Measurements from ENCODE around the gene URGCP.

The URGCP gene

DNA sequence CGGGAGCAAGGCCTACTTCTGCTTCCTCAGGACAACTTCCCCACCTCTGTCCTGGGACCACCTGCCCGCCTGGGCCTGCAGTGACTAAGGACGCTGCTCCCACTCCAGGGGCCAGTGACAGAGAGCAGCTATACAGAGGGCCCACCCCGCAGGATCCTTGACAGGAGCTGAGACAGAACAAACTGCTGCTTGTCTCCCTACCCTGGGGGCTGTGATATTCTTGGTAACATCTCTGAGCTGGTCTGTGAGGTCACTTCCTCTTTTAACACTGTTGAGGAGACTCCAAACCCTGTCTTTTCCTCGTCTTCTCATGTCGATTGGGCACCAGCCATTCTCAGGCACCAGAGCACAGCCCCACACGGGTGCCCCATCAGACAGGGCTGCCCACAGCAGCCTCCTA lies 30.2 kb downstream of the URGCP start:
- in situ Hi-C loops (cut with MboI; ENCODE audit: low sequenced_read_pairs): no loop called here

DNA sequence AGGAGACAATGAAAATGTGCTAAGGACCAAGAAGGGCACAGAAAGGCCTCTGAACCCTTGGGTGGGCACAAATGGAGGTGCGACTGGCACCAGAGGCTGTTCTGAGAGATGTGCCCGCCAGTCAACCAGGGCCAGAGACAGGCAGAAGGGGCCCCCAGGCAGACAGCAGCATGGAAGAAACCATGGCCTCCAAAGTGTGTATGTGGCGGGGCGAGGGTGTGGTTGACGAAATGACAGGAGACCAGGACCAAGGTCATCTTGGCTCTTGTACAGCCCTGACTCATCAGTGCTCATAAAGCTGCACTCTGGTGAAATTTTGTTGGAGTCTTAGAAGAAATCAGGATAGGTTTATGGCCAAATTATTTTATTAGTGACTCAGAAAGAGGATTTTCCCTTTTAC lies 33.1 kb downstream of the URGCP start:
- in situ Hi-C loops (cut with MboI; ENCODE audit: low sequenced_read_pairs): no loop called here

DNA sequence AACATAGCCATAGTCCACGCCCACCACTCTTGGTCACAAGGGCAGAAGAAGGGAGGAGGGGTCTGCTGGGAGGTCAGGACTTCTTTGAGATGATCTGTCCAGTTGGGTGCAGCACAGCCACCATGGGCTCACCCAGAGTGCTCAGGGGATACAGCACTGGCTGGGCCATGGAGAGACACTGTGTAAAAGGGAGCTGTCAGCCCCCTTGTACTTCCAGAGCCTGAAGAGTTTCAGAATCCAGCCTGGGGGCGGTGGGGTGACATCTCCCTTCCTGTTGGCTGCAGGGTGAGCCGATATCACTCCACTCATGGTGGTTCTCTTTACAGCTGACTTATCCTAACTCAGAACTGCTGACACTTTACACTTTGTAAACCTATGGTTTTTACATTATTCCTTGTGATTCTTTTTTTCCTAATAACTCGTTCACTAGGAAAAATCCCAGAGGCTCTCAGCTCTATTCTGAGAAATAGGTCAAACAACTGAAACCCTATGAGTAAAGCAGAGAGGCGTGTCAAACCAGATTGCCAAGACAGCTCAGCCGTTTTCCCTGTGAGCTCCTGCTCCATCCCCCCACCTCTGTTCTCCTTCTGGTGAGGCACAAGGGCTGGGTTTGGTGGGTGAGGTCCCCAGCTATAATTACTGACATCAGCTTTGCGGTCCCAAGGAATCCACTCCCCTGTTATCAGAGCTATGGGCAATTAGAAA lies 33.8 kb downstream of the URGCP start:
- in situ Hi-C loops (cut with MboI; ENCODE audit: low sequenced_read_pairs): no loop called here

DNA sequence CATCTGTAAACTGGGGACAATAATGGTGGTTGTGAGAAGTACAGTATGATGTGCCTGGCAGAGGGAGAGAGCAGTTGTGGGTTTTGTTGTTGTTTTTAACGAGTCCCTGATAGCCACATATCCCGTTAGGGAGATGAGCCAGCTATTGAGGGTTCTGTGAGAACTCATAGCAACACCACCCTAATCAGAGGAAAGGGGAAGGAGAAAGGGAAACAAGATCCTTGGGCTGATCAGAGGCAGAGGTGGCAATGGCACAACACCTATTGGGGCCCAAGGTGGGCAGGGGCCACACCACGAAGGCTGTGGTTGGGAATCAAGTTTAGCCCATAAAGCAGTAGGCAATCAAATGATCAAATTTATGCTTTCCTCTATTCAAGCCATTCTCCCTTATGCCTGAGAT lies 35.3 kb downstream of the URGCP start:
- in situ Hi-C loops (cut with MboI; ENCODE audit: low sequenced_read_pairs): no loop called here

DNA sequence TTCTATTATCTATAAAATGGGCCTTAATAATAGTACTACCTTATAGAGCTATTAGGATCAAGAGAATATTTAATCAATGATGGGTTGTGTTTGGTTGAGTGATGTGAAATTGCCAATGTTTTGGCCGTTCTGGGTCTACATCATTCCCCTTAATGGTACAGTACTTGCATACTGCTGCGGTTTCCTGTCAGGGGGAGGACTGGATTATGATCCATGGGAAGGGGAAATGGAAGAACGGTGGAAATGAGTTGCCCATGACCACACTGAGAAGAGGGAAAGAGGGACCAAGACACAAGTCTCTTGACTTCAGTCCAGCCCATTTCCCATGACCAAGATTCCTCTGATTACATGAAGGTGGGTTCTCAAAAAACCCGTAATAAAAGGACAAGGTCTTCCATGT lies 36.1 kb downstream of the URGCP start:
- in situ Hi-C loops (cut with MboI; ENCODE audit: low sequenced_read_pairs): no loop called here

DNA sequence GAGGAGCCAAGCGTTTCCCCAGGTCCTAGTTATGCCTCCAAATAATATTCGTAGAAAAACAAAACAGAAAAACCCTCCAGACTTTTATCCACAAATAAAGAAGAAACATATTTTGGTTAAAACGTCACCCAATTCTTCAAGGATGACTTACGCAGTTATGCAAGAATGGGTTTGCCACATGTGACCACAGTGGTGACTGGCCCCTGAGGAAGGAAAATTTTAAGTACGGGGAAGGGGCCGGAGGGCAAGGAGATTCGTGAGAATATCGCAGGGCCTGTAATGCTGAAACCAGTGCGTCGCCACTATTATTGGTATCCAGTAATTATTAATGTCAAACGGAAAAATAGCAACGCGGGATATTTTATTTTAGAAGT lies 36.5 kb downstream of the URGCP start:
- in situ Hi-C loops (cut with MboI; ENCODE audit: low sequenced_read_pairs): no loop called here

DNA sequence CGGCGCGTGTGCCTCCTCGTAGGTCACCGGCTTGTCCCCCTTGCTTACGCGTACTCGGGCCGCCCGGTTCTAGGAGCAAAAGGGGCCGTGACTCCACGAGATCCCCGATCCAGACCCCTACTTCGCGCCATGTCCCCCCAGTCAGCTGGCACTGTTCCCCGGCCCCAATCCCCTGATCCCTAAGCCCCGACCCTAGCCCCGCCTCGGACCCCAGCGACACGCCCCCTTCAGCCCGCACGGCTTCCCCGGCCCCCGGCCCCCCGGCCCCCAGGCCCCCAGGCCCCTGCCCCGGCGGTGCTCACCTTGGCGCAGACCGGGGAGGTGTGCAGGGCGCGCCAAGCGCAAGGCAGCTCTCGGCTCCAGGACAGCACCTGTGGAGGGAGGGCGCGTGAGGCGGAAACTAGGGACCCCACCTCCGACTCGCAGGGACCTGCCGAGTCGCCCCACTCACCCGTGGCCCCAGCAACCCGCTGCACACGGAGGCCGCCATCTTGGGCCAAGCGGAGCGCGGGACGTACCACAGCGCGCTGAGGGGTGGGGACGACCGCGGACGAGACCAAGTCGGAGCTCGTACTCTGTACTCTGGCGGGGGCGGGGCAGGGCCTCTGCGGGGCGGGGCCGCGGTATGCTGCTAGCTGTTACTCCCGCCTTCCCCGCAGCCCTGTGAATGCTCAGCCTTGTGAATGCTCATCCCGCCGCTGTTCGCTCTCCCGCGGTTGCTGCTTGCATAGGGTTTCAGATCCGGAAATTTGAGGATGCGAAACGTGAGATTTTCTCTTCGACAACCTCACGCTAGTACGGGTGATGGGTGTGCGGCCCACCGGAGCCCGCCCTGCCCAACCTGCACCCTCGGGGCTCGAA lies 37.2 kb downstream of the URGCP start, which contains the start of gene MRPS24:
Gene MRPS24, minus strand, starts transcription at position 512 of the 861 bp plus-strand sequence. Its CDS starts 22 bp downstream, at position 490.
- in situ Hi-C loops (cut with MboI; ENCODE audit: low sequenced_read_pairs): no loop called here

DNA sequence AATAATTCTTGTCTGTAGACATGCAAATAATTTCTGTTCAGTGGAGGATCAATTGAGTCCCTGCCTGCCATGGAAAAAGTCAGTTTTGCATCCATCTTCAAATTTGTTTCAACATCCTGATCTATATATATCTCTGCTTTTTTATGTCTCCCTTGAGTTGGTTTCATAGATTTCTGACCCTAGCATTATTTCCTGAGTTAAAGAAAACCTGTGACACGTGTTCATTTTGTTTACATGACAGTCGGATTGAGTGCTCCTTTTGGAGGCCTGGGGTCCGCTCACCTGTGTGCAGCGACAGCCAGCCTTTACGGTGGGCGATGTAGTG lies 37.8 kb downstream of the URGCP start:
- in situ Hi-C loops (cut with MboI; ENCODE audit: low sequenced_read_pairs): no loop called here

DNA sequence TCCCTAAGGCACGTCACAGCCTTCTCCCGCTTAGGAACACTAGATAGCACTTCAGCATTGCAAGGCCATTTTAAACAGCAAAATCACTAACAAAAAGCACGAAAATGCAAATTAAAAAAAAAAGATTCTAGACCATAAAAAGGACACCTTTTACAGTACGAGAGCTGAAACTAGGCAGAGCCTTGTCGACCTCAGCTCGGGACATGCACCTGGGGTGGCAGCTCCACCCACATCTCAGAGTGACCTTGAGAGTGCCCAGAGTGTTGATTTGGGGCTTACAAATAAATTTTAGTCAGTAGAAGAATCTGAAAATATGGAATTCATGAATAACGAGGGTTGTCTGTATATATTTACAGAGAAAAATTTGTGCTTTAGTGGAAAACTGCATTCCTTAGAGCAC lies 38.2 kb downstream of the URGCP start:
- in situ Hi-C loops (cut with MboI; ENCODE audit: low sequenced_read_pairs): no loop called here

DNA sequence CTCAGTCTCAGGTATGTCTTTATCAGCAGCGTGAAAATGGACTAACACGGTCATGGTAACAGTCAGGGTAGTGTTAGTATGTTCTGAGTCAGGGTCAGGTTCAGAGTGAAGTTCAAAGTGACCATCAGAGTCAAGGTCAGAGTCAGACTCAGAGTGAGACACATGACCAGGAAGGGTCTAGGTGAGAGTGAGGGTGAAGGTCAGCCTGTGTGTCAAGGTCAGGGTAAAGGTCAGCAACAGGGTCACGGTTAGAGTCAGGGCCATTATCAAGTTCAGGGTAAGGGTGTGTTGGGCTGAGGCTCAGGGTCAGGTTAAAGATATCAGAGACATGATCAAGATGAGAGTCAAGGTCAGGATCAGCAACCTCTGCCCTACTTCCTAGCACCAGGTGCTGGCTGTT lies 41.1 kb downstream of the URGCP start:
- in situ Hi-C loops (cut with MboI; ENCODE audit: low sequenced_read_pairs): no loop called here

DNA sequence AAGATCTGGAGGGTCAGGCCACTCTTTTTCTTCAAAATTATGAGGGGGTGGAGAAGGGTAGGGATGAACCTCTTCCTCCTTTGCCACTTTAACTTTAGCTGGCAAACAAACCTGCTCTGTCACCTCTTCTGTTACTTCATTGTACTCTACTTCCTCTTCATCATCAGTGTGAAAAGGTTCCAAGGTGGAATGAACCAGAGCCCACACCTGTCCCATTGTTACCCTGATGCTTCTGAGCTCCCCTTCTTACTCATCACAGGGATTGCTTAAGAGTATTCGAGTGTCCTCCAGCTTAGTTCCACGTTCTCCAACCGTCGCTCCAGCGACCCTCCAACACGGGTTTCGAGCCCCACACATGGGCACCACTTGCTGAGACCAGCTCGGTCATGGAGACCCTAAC lies 42.3 kb downstream of the URGCP start:
- in situ Hi-C loops (cut with MboI; ENCODE audit: low sequenced_read_pairs): no loop called here

DNA sequence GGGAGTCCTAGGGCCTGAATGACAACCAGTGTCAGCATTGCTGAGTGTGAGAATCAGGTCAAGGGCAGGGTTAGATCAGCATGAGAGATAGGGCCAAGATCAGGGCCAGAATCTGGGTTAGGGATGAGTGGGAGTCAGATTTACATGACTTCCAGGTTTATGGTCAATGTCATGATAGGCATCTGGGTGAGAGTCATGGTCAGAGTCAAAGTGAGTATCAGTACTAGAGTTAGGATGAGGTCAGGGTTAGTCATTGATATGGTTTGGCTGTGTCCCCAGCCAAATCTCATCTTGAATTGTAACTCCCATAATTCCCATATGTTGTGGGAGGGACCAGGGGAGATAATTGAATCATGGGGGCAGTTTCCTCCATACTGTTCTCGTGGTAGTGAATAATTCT lies 49.4 kb downstream of the URGCP start:
- in situ Hi-C loops (cut with MboI; ENCODE audit: low sequenced_read_pairs): no loop called here

DNA sequence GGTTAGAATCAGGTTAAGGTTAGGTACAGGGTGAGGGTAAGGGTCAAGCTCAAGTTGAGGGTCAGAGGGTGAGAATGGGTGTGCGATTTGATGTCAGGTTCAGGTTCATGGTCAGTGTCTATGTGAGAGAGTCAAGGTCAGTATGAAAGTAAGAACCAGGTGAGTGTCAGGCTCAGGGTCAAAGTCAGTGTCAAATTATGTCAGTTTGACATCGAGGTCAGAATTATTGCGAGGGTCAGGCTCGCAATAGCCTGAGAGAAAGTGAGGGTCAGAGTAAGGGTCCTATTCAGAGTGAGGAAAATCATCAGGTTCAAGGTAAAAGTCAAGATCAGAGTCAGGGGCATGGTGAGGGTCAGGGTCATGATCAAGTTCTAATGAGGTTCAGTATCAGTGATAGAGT lies 50.1 kb downstream of the URGCP start:
- in situ Hi-C loops (cut with MboI; ENCODE audit: low sequenced_read_pairs): no loop called here

DNA sequence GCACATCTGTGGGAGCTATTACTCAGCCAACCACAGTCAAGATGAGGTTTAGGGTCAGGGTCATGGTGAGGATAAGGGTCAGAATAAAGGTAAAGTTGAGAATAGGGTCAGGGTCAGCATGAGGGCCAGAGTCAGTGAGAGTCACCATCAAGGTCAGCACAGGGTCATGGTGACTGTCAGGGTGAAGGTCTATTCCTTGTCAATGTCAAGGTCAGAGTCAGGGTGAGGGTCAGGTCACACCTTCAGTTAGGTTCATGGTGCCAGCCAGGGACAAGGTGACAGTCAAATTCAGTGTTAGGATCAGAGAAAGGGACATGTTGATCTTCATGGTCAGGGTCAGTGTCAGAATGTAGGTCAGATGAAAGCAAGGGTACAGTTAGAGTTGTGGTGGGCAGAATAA lies 51.2 kb downstream of the URGCP start:
- in situ Hi-C loops (cut with MboI; ENCODE audit: low sequenced_read_pairs): no loop called here

DNA sequence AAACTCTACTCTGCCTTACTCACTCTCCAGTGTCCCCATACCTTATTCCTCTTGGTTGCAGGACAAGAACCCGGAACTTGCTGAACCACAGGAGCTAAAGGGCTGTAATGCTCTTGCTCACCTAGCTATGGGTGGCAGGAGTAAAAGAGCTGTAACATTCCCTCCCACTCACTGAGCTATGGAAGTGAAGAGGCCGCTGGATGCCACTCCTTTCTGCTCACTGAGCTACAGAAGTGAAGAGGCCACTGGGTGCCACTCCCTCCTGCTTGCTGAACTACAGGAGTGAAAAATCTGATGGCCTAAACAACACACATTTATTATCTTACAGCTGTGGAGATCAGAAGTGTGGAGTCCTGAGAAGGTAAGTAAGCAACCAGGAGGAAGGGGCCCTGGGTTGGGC lies 54.6 kb downstream of the URGCP start:
- in situ Hi-C loops (cut with MboI; ENCODE audit: low sequenced_read_pairs): no loop called here

DNA sequence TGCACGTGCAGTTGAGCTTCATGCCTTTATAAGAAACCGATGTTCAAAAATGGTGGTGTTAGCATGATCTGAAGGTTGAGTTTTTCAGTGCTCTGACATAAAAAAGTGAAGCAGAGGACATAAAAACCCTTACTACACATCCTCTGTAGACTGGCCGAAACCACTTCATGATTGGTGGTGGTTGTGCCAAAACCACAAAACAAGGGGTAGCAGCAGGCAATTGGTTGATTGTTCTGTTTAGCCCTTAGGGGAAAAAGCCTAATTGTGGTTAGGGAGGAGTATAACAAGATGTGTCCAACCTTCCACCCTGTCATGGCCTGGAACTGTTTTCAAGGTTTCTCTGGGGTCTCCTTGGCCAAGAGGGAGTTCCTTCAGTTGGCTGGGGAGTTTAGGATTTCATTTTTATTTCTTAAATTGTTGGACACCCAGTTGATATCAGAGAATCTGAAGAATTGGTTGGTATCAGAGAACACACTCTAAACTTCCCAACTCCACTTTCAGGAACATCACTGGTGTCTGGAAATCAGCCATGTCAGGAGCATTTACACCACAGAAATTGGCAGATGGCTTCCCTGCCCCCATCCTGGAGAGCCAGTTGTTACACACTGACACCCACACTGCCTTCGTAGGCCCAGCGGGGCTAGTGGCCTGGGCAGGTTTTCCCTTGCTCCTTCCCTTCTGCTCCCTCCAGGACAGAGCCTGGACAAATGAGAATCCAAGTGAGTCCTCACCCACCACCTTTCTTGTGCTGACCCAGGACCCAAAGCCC lies 55.9 kb downstream of the URGCP start:
- in situ Hi-C loops (cut with MboI; ENCODE audit: low sequenced_read_pairs): no loop called here

DNA sequence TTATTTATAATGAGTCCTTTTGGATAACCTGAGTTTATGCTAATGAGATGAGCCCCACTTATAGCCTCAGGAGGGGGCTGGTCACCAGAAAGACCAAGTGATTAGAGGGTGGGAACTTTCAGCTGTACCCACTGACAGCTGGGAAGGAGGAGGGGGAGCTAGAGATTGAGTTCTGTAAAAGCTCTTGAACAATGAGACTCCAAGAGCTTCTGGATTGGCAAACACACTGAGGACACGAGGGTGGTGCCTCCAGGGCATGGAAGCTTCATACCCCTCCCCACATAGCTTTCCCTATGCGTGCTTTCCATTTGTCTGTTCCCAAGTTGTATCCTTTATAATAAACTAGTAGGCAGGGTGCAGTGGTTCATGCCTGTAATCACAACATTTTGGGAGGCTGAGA lies 57.3 kb downstream of the URGCP start:
- in situ Hi-C loops (cut with MboI; ENCODE audit: low sequenced_read_pairs): no loop called here

DNA sequence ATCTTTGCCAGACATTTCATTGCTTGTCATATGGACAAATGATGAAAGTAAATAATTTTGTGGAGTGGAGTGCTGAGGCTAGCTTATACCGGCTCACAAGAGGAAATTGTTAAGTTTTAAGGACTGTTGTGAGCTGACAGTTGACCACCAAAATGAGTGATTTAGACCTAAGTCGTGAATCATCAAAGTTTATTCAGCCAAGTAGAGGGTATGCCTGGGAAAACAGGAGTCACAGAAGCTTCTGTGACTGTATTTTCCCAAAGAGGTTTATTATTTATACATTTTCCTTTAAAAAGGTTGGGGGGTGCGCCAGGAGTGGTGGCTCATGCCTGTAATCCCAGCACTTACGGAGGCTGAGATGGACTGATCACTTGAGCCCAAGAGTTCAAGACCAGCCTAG lies 58.9 kb downstream of the URGCP start:
- in situ Hi-C loops (cut with MboI; ENCODE audit: low sequenced_read_pairs): no loop called here

DNA sequence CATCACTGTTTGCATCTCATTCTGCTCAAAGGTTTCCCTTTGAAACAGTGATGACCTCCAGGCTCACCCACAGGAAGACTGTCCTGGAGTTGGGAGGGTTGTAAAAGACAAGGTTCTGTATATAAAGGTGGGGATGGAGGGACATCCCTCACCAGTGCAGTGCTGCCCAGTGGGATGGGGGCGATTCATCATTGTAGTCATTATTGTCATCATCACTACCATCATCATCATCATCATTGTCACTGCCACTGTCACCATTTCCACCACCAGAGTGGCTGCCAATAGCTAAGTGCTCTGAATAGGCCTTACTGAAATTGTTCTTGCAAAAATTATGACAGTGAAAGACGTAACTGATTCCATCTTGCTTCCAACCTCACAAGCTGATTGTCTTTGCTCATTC lies 61.7 kb downstream of the URGCP start:
- in situ Hi-C loops (cut with MboI; ENCODE audit: low sequenced_read_pairs): no loop called here

DNA sequence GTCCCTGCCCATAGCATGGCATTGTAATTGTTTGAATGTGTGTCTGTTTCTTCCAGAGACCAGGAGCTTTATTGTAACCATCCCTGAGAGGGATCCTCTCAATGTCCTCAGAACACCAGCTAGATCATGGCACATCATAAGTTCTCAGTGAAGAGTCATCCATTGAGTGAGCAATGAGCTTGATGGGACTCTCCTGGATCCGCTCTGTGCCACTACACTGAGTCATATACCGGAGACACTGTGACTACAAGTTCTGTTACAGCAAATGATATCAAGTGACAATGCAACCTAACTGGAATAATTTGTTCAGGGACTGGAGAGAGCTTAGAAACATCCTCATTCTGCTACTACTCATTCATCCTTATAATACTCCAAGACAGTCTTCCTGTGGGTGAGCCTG lies 62.1 kb downstream of the URGCP start:
- in situ Hi-C loops (cut with MboI; ENCODE audit: low sequenced_read_pairs): no loop called here

DNA sequence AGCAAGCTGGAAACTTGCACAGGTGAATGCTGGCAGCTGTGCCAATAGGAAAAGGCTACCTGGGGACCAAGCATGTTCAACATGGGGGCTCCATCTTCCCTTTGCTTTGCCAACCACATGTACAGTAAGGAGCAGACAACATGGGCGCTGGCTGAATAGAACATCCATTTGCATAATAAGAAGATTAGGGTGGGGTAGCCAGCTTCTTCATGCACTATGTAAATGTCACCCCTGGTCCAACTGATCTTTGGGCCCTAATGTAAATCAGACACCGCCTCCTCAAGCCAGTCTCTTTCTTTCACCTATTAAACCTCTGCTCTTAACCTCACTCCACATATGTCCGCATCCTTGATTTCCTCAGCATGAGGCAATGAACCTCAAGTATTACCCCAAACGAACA lies 63.1 kb downstream of the URGCP start:
- in situ Hi-C loops (cut with MboI; ENCODE audit: low sequenced_read_pairs): no loop called here

DNA sequence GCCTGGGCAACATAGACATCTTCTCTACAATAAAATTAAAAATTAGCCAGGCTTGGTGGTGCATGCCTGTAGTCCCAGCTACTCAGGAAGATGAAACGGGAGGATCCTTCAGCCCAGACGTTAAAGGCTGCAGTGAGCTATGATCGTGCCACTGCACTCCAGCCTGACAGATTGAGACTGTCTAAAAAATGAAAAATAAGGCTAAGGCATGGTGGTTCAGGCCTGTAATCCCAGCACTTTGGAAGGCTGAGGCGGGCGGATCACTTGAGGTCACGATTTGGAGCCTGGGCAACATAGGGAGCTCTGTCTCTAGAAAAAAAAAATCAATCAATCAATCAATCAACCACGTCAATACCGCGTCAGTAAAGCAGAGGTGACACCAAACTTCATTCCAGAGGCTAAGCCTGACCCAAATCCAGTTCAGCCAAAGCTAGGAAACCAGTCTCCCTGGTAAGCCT lies 68.2 kb downstream of the URGCP start:
- in situ Hi-C loops (cut with MboI; ENCODE audit: low sequenced_read_pairs): no loop called here
